Mesenchymal stem cell (in vitro differentiated cells and primary cell): ENCODE data around the gene RAB24.

Experiments
- DNase-seq: peaks from one replicate; pipeline ENCODE4 v3.0.0-alpha.2; 2013
- H2AFZ ChIP-seq: one replicate; pipeline ENCODE4 v1.6.1; 2013; ENCODE audit warnings: low read depth, mild to moderate bottlenecking, control low read depth, inconsistent platforms, low read length, moderate library complexity
- H2AK5ac ChIP-seq: 2 replicates; pipeline ENCODE4 v1.6.1; 2013; ENCODE audit warnings: low read length, moderate library complexity, mild to moderate bottlenecking, inconsistent platforms; ENCODE audit not compliant: severe bottlenecking
- H2BK120ac ChIP-seq: one replicate; pipeline ENCODE4 v1.6.1; 2013; ENCODE audit warnings: low read depth, mild to moderate bottlenecking, inconsistent platforms, low read length, moderate library complexity
- H2BK12ac ChIP-seq, 2 experiments: one replicate each; pipeline ENCODE4 v1.6.1; 2013; ENCODE audit warnings: inconsistent platforms in 2 of 2, low read length in 2 of 2, mild to moderate bottlenecking in 2 of 2, moderate library complexity in 2 of 2, control low read depth in 1 of 2
- H2BK15ac ChIP-seq: one replicate; pipeline ENCODE4 v1.6.1; 2013; ENCODE audit warnings: mild to moderate bottlenecking, low read depth, inconsistent platforms; ENCODE audit not compliant: poor library complexity, severe bottlenecking
- H2BK5ac ChIP-seq: 2 replicates; pipeline ENCODE4 v1.6.1; 2013; ENCODE audit warnings: low read depth, mild to moderate bottlenecking, low read length, control low read depth, inconsistent platforms; ENCODE audit not compliant: poor library complexity, severe bottlenecking
- H3K14ac ChIP-seq, 2 experiments: one replicate each; pipeline ENCODE4 v1.6.1; 2013; ENCODE audit warnings: inconsistent platforms in 2 of 2, low read length in 2 of 2, control low read depth in 1 of 2, mild to moderate bottlenecking in 1 of 2, moderate library complexity in 1 of 2
- H3K18ac ChIP-seq, 2 experiments: one replicate each; pipeline ENCODE4 v1.6.1; 2013; ENCODE audit warnings: inconsistent platforms in 2 of 2, low read length in 2 of 2, control low read depth in 1 of 2, low read depth in 1 of 2, mild to moderate bottlenecking in 1 of 2
- H3K23ac ChIP-seq, 2 experiments: one replicate each; pipeline ENCODE4 v1.6.1; 2013; ENCODE audit warnings: inconsistent platforms in 2 of 2, low read length in 2 of 2, mild to moderate bottlenecking in 2 of 2, moderate library complexity in 2 of 2, control low read depth in 1 of 2
- H3K27ac ChIP-seq: 2 replicates; pipeline ENCODE4 v1.5.1; 2013; ENCODE audit warnings: mild to moderate bottlenecking, moderate library complexity, low read length, control low read depth, inconsistent platforms; ENCODE audit not compliant: poor library complexity, severe bottlenecking
- H3K27me3 ChIP-seq, 2 experiments: 2 replicates each; pipeline versions ENCODE4 v1.6.1 to v1.7.0; 2013; ENCODE audit warnings: low read length in 2 of 2, mild to moderate bottlenecking in 2 of 2, moderate library complexity in 2 of 2, control low read depth in 1 of 2, inconsistent platforms in 1 of 2; ENCODE audit not compliant: control insufficient read depth in 1 of 2, insufficient read depth in 1 of 2
- H3K36me3 ChIP-seq, 2 experiments: 2 replicates each; pipeline versions ENCODE4 v1.6.1 to v1.7.0; 2013; ENCODE audit warnings: low read length in 2 of 2, control low read depth in 1 of 2, inconsistent platforms in 1 of 2, low read depth in 1 of 2, mild to moderate bottlenecking in 1 of 2; ENCODE audit not compliant: insufficient read depth in 2 of 2, control insufficient read depth in 1 of 2
- H3K4ac ChIP-seq, 2 experiments: one replicate each; pipeline ENCODE4 v1.6.1; 2013; ENCODE audit warnings: inconsistent platforms in 2 of 2, low read length in 2 of 2, mild to moderate bottlenecking in 2 of 2, moderate library complexity in 2 of 2, control low read depth in 1 of 2, low read depth in 1 of 2
- H3K4me1 ChIP-seq: 2 replicates; pipeline ENCODE4 v1.6.1; 2013; ENCODE audit warnings: low read depth, low read length, control low read depth; ENCODE audit not compliant: control insufficient read depth, insufficient read depth
- H3K4me2 ChIP-seq: 2 replicates; pipeline ENCODE4 v1.6.1; 2013; ENCODE audit warnings: low read length, mild to moderate bottlenecking, inconsistent platforms; ENCODE audit not compliant: poor library complexity, severe bottlenecking
- H3K4me3 ChIP-seq, 2 experiments: 2 replicates each; pipeline versions ENCODE4 v1.5.1 to v1.7.0; 2013; ENCODE audit warnings: low read length in 2 of 2, mild to moderate bottlenecking in 2 of 2, control low read depth in 1 of 2, low read depth in 1 of 2; ENCODE audit not compliant: insufficient read depth in 1 of 2
- H3K79me1 ChIP-seq: replicated peaks from 2 replicates; pipeline ENCODE4 v1.6.1; 2013; ENCODE audit warnings: mild to moderate bottlenecking, control low read depth, low read length, inconsistent platforms; ENCODE audit not compliant: poor library complexity, severe bottlenecking
- H3K9ac ChIP-seq: 2 replicates; pipeline ENCODE4 v1.7.0; 2013; ENCODE audit warnings: mild to moderate bottlenecking, low read length, moderate library complexity
- H3K9me3 ChIP-seq: 2 replicates; pipeline ENCODE4 v1.7.0; 2013; ENCODE audit warnings: mild to moderate bottlenecking, low read length; ENCODE audit not compliant: control insufficient read depth
- H4K8ac ChIP-seq: one replicate; pipeline ENCODE4 v1.6.1; 2013; ENCODE audit warnings: inconsistent platforms, mild to moderate bottlenecking, low read length, moderate library complexity
- H4K91ac ChIP-seq: one replicate; pipeline ENCODE4 v1.6.1; 2013; ENCODE audit warnings: mild to moderate bottlenecking, low read length, inconsistent platforms
- WGBS: methylation state at CpG from one replicate; pipeline ENCODE4 v1.1.7; 2013; ENCODE audit warnings: mixed read lengths; 5-methylcytosine and 5-hydroxymethylcytosine counted together

The RAB24 gene

GRCh38 chr5:177335701-177336065 lies 32.2 kb upstream of the RAB24 start:
- 97% methylated on average over 7 of the region's 7 CpGs for WGBS
- Histone ChIP-seq H3K9me3 (no peaks in the 10 kb centered on the region), H4K8ac (no peak overlapping the region), H3K27ac (no peak overlapping the region), H2BK12ac (no peak overlapping the region), H2AFZ (no peak overlapping the region), H2BK120ac (no peak overlapping the region), H2BK5ac (no peak overlapping the region), H3K27me3 (no peaks in the 10 kb centered on the region), H3K4me1 (peaks cover 2% of the 10 kb centered on the region), H3K4me2 (no peak overlapping the region), H3K14ac (no peak overlapping the region), H3K23ac (no peak overlapping the region), H3K4me3 (no peak overlapping the region), H3K18ac (no peak overlapping the region), H2AK5ac (no peak overlapping the region), H3K79me1 (peaks cover 64% of the 10 kb centered on the region), H3K4ac (no peak overlapping the region), H3K9ac (no peak overlapping the region), H4K91ac (no peak overlapping the region), H2BK15ac (no peak overlapping the region), H3K36me3 (peaks cover 77 to 87% of the 10 kb centered on the region in 2 experiments)
- no peak for DNase-seq

- no peak overlapping the region for H2BK12ac ChIP-seq
- no peaks in the 10 kb centered on the region for H3K27me3 ChIP-seq
- H2BK5ac ChIP-seq = no peak overlapping the region
- H3K36me3 ChIP-seq = peaks cover 83 to 94% of the 10 kb centered on the region in 2 experiments
- H3K9ac ChIP-seq = no peak overlapping the region
- H3K14ac ChIP-seq = no peak overlapping the region
- H3K79me1 ChIP-seq = peaks cover 63% of the 10 kb centered on the region
- no peak overlapping the region for H2BK15ac ChIP-seq
- H2BK120ac ChIP-seq = no peak overlapping the region
- H2AFZ ChIP-seq = no peak overlapping the region
- peaks cover 2% of the 10 kb centered on the region for H3K4me1 ChIP-seq
- H3K27ac ChIP-seq = no peak overlapping the region
- WGBS = 96% methylated on average over 20 of the region's 21 CpGs
- H3K9me3 ChIP-seq = no peaks in the 10 kb centered on the region
- H4K8ac ChIP-seq = no peak overlapping the region
- H3K18ac ChIP-seq = no peak overlapping the region
- no peak for DNase-seq
- no peak overlapping the region for H3K4ac ChIP-seq
- no peak overlapping the region for H3K23ac ChIP-seq
- no peak overlapping the region for H2AK5ac ChIP-seq
- H4K91ac ChIP-seq = no peak overlapping the region
- H3K4me2 ChIP-seq = no peak overlapping the region
- H3K4me3 ChIP-seq = no peak overlapping the region
Measured at GRCh38 chr5:177334781-177335700, 31.5 kb upstream of the RAB24 start.

DNA sequence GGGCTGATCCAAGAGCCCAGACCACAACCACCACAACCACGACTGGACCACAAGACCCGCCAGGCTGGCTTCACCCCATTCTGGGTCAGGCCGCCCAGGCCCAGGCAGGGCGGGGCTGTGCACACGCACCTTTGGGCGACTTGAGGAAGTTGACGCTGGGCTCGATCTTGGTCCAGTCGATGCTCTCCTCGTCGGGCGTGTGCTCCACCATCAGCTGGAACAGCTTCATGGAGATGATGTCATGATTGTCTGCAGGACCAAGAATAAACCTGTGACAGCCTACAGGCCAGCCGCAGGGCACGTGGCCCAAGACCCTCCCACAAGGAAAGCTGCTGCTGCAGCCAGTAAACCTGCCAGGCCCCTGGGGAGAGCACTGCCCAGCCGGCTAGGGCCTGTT lies 30.6 kb upstream of the RAB24 start:
- H3K9me3 ChIP-seq = no peaks in the 10 kb centered on the region
- no peak overlapping the region for H2BK15ac ChIP-seq
- H2AFZ ChIP-seq = no peak overlapping the region
- no peak overlapping the region for H4K91ac ChIP-seq
- no peak for DNase-seq
- H4K8ac ChIP-seq = no peak overlapping the region
- H3K9ac ChIP-seq = no peak overlapping the region
- H3K4me1 ChIP-seq = peaks cover 2% of the 10 kb centered on the region
- peaks cover 60% of the 10 kb centered on the region for H3K79me1 ChIP-seq
- no peak overlapping the region for H2BK5ac ChIP-seq
- H3K14ac ChIP-seq = no peak overlapping the region
- no peak overlapping the region for H2AK5ac ChIP-seq
- H3K23ac ChIP-seq = no peak overlapping the region
- H3K27ac ChIP-seq = no peak overlapping the region
- no peak overlapping the region for H3K18ac ChIP-seq
- no peak overlapping the region for H3K4ac ChIP-seq
- H3K27me3 ChIP-seq = no peaks in the 10 kb centered on the region
- no peak overlapping the region for H3K4me2 ChIP-seq
- H2BK120ac ChIP-seq = no peak overlapping the region
- H3K4me3 ChIP-seq = no peak overlapping the region
- H3K36me3 ChIP-seq = peaks cover 92 to 94% of the 10 kb centered on the region in 2 experiments
- WGBS = 94% methylated on average over 14 of the region's 15 CpGs
- H2BK12ac ChIP-seq = no peak overlapping the region

DNA sequence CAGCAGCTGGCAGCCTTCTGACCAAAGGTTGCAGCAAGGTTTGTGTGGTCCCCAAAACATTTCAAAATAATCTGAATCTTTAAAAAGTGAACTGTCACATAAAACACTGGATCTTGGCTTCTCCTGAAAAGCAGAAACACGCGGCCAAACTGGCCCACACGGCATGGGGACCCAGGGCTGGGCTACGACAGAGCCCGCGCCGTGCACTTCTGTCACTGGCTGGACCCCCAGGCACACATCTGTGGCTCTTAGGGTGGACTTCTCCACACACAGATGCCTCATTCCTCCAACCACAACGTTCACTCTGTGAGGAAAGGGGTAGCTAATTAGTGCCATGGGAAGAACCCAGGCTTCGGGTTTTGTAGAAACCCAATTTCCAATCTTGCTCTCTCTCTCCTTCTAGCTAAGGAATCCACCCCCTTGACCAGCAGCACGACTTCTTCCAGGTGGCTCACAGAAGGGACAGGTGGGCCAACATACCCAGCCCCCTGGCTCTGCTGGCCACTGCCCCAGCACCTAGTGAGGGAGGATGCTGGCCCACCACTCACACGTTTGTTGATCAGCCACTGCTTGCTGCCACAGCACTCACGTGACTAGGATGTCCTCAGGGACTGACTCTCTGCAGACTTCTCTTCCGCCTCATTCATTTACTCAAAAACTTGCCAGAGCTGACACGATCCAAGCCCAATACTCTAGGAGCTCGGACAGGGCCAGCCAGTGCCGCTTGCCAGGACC lies 30.1 kb upstream of the RAB24 start:
- Histone ChIP-seq H2AFZ (no peak overlapping the region), H3K4ac (no peak overlapping the region), H2BK12ac (no peak overlapping the region), H2BK5ac (no peak overlapping the region), H3K4me3 (no peak overlapping the region), H3K36me3 (peaks cover 88 to 89% of the 10 kb centered on the region in 2 experiments), H3K4me1 (peaks cover 2% of the 10 kb centered on the region), H4K91ac (no peak overlapping the region), H3K18ac (no peak overlapping the region), H3K79me1 (peaks cover 57% of the 10 kb centered on the region), H3K27ac (no peak overlapping the region), H3K4me2 (no peak overlapping the region), H2BK120ac (no peak overlapping the region), H3K14ac (no peak overlapping the region), H3K9ac (no peak overlapping the region), H3K9me3 (no peaks in the 10 kb centered on the region), H2AK5ac (no peak overlapping the region), H2BK15ac (no peak overlapping the region), H3K23ac (no peak overlapping the region), H3K27me3 (no peaks in the 10 kb centered on the region), H4K8ac (no peak overlapping the region)
- no peak for DNase-seq
- WGBS = 97% methylated on average over 16 of the region's 16 CpGs
